ENCODE measurements around the gene TUFM. TPM values are rescaled to one million over a fixed set of nuclear protein-coding genes. Genes with fewer than 3 reads are reported as not detected.

TUFM gene
- total RNA-seq, 1 experiment from 2014 or later = 207 TPM

- Histone ChIP-seq H2AFZ (ENCODE audit: low read length) (no peak overlapping the region), H3K56ac (ENCODE audit: insufficient read length, low read depth, low read length) (no peak overlapping the region), H3K27ac (ENCODE audit: insufficient read length, low read depth, low read length) (no peak overlapping the region), H2BK12ac (ENCODE audit: insufficient read length, low read depth, low read length) (no peak overlapping the region), H2BK120ac (ENCODE audit: low read depth, low read length, poor library complexity, severe bottlenecking) (no peak overlapping the region), H3K9ac (ENCODE audit: extremely low read depth, insufficient read length, low read length) (no peak overlapping the region), H3T11ph (ENCODE audit: low read length) (no peak overlapping the region), H4K20me1 (ENCODE audit: control insufficient read depth, insufficient read depth, insufficient read length) (no peaks in the 10 kb centered on the region), H3K79me2 (ENCODE audit: insufficient read depth, low read length) (peaks cover 3% of the 10 kb centered on the region; the same call in 1 of the 2 replicates), H2BK20ac (ENCODE audit: low read depth, low read length, poor library complexity, severe bottlenecking) (no peak overlapping the region), H4K5ac (ENCODE audit: insufficient read length, low read depth, low read length) (no peak overlapping the region), H3K4me1 (ENCODE audit: insufficient read depth, low read length) (no peaks in the 10 kb centered on the region), H3K27me3 (ENCODE audit: insufficient read depth, low read length) (no peaks in the 10 kb centered on the region), H3K4me2 (ENCODE audit: insufficient read depth, insufficient read length, low read length) (no peak overlapping the region), H4K91ac (ENCODE audit: insufficient read length, low read depth, low read length) (no peak overlapping the region), H3K23me2 (ENCODE audit: insufficient read length, low read depth, low read length, poor library complexity, severe bottlenecking) (peaks cover 4% of the 10 kb centered on the region), H3K14ac (ENCODE audit: insufficient read depth, low read length) (no peak overlapping the region), H3K79me1 (ENCODE audit: insufficient read depth, low read depth, low read length, poor library complexity, severe bottlenecking) (no peaks in the 10 kb centered on the region), H4K8ac (replicated peaks; ENCODE audit: insufficient read length, low read depth, low read length) (no peak overlapping the region), H2AK5ac (ENCODE audit: insufficient read length, low read length) (no peak overlapping the region), H3K18ac (ENCODE audit: insufficient read length, low read depth, low read length) (no peak overlapping the region), H3K9me3 (ENCODE audit: control insufficient read depth, low read depth, low read length) (no peaks in the 10 kb centered on the region), H3K4ac (ENCODE audit: low read depth, low read length) (no peak overlapping the region), H2BK15ac (ENCODE audit: low read depth, low read length) (no peak overlapping the region), H3K23ac (ENCODE audit: insufficient read length, low read depth, low read length) (no peak overlapping the region), H2BK5ac (ENCODE audit: insufficient read length, low read length) (no peak overlapping the region)
- DNase-seq = no peak
- TF ChIP-seq CTCF (conservative IDR thresholded peaks at IDR 0.05) = no peak
- Mint-ChIP-seq H3K27ac (peak overlapping the region in 1 of 3 experiments; percentile 6; a peak in 1 of 7 replicates), H3K27me3 (ENCODE audit: low read depth) (no peaks in the 10 kb centered on the region), H3K4me3 (no peak overlapping the region), H3K4me1 (peaks cover 3% of the 10 kb centered on the region in 2 experiments), H3K36me3 (ENCODE audit: insufficient read depth in 1 of 3, low read depth in 3 of 3) (no peaks in the 10 kb centered on the region), H3K9me3 (no peaks in the 10 kb centered on the region)
- no CpG with 5 or more reads among the region's 4 CpGs for WGBS (ENCODE audit: extremely low coverage, insufficient read length, low lambda C conversion rate)
Measured at GRCh38 chr16:28859326-28859725, 13.2 kb upstream of the TUFM start.
